Coronary artery (tissue), 2 donors: ENCODE results near the gene LIPN.

ENCODE experiments used
- DNase-seq: peaks from one replicate; pipeline ENCODE4 v3.0.0-alpha.2; 2017; ENCODE audit warnings: low spot score
- H3K27ac ChIP-seq, 2 donors: fragments of 200-600 bp; sonication (generic); one replicate each; pipeline ENCODE4 v1.5.1; 2016 to 2019
- H3K4me3 ChIP-seq: fragments of 200-600 bp; sonication (generic); 2 replicates; pipeline ENCODE4 v1.5.1; 2016; ENCODE audit warnings: mild to moderate bottlenecking, moderate library complexity
- TF ChIP-seq, protein P1 (sequence below): fragments of 200-600 bp; sonication (generic); IDR thresholded peaks from one replicate; pipeline ENCODE4 v1.5.1; 2019; ENCODE audit warnings: antibody characterized with exemption

The LIPN gene

DNA sequence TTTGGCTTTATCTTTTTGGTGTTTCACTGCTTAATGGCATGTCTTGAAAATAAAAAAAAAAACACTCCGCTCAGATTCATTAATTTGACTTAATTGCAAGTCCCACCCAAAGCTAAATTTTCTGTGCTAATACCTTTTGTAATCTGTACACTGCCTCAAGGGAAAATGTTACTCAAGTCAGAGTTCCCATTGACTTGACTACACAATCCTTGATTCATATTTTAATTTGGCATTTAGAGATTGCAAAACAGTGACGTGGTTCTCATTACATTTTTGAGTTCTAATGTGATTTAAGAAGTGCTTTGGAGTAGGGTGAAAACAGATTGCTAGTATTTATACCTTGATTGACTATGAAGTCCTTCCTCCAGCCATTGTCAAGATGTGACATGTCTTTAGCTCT lies 21.4 kb downstream of the LIPN start:
- H3K4me3 ChIP-seq: no peak overlapping the region
- DNase-seq: no peak
- no peak overlapping the region for H3K27ac ChIP-seq
- TF ChIP-seq, protein P1, sequence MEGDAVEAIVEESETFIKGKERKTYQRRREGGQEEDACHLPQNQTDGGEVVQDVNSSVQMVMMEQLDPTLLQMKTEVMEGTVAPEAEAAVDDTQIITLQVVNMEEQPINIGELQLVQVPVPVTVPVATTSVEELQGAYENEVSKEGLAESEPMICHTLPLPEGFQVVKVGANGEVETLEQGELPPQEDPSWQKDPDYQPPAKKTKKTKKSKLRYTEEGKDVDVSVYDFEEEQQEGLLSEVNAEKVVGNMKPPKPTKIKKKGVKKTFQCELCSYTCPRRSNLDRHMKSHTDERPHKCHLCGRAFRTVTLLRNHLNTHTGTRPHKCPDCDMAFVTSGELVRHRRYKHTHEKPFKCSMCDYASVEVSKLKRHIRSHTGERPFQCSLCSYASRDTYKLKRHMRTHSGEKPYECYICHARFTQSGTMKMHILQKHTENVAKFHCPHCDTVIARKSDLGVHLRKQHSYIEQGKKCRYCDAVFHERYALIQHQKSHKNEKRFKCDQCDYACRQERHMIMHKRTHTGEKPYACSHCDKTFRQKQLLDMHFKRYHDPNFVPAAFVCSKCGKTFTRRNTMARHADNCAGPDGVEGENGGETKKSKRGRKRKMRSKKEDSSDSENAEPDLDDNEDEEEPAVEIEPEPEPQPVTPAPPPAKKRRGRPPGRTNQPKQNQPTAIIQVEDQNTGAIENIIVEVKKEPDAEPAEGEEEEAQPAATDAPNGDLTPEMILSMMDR: no peak

DNA sequence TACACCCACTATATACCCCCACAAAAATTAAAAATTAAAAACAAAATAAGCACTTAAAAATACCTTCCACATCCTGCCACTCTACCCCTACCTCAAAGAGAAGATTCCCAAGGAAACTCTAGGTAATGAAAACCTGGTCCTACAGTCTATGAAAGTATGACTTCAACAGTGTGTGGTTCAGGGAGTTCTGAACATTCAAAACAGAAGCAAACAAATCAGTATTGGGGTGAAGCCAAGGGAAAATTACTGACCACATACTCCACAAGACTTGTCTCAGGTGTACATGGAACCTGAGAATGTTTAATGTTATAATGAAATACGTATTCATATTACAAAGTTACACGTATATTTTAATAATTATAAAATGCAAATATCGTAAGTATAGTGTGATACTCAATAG lies 22.4 kb downstream of the LIPN start:
- DNase-seq: no peak

DNA sequence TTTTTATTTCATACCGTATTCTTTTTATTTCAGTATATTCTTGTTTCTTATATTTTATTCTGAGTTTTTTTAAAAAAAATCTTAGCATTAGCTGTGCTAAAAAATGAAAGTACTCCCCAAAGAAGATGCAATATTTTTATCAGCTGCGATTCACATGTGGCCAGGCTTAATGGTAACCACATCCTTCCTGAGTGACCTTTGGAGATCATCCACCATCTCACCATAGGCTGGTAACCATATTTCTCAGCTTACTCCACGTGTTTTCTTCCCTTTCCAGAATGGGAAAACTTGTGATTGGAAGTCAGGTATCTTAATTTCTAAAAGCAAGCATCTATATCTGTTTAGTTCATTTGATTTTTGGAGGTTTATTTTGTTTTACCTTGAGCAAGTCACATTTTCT lies 23.9 kb downstream of the LIPN start:
- Histone ChIP-seq H3K4me3 (no peak overlapping the region), H3K27ac (no peak overlapping the region)
- TF ChIP-seq, protein P1: no peak
- no peak for DNase-seq

More for the DNA sequence above, 22.4 kb downstream of the LIPN start:
- Histone ChIP-seq H3K27ac (no peak overlapping the region), H3K4me3 (no peak overlapping the region)
- TF ChIP-seq, protein P1: no peak

DNA sequence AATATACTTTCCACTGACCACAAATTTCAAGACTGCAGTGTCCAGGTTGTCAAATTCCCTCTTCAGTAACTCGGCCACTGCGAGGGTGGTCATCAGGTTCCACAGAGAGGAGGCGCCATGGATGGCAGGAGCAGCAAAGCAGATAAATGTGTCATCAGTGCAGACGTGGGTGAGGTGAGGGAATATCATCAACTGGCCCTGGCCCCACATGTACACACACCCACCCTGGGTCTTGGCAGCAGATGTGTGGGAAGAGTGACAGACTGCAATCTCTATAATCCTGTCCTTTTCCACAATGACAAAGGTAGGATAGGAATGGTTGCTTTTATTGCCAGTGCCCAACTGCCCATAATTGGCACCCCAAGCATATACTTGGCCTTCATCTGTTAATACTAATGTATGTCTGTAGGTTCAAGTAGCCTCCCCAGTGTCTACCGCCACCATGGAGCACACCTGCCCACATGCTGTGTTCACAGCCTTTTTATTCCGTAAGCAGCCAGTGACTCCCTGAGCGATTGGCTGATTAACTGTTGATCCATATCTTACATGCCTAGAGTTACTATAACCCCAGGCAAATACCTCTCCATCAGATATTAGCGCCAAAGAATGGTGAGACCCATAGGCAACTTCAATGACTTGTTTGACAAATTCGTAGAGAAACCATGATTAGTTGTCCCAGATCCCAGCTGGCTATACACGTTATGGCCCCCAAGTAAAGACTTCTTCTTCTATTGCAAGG lies 26.4 kb downstream of the LIPN start:
- no peak overlapping the region for H3K27ac ChIP-seq
- TF ChIP-seq, protein P1: no peak
- DNase-seq: no peak
- no peak overlapping the region for H3K4me3 ChIP-seq

DNA sequence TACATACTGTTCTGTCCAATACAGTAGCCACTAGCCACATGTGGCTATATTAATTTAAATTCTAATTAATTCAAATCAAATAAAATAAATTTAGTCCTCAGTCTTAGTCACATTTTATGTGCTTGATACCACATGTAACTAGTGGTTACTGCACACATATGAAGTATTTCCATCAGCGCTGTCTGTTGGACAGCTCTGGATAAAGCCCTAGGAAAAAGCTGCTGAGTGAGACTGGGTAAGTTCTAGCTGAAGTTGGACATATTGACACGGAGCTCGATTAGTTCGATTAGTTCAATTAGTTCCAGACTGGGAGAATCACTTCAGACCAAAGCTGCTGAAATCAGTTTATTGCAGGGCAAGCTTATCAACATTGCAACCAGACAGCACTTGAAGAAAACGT lies 27.6 kb downstream of the LIPN start:
- Histone ChIP-seq H3K4me3 (no peak overlapping the region), H3K27ac (no peak overlapping the region)
- TF ChIP-seq, protein P1: no peak
- no peak for DNase-seq

DNA sequence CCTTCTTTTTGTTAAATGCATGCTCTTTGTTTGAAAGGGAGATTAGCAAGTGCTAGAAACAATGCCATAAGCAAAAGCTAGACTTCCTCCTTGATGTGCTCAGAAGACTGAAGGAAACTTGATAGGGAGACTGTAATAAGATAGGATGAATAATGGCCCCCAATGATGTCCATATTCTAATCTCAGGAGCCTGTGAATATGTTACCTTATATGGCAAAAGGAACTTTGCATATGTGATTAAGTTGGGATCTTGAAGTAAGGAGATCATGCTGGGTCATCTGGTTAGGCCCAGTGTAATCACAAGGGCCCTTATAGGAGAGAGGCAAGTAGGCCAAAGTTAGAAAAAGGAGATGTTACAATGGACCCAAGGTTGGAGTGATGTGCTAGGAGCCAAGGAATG lies 29.1 kb downstream of the LIPN start:
- H3K27ac ChIP-seq: no peak overlapping the region
- H3K4me3 ChIP-seq: no peak overlapping the region
- TF ChIP-seq, protein P1: no peak
- DNase-seq: no peak

DNA sequence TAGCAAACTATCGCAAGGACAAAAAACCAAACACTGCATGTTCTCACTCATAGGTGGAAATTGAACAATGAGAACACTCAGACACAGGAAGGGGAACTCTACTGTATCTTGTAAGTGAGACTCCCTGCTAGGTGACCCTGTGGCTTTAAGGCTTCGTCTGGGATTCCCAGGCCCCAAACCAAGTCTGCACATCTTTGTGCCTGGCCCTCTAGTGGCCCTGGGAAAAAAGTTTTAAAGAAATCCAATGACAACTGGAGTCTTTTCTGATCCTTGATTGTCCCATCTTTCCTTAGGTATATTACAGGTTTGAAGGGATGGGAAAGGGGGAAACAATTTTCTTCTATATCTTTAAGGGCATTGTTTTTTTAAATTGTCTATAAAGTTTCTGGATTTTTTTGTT lies 32.1 kb downstream of the LIPN start:
- no peak for DNase-seq
- H3K27ac ChIP-seq: no peak overlapping the region

More for the DNA sequence above, 32.1 kb downstream of the LIPN start:
- TF ChIP-seq, protein P1: no peak
- H3K4me3 ChIP-seq: no peak overlapping the region
